Measurements from ENCODE around the gene C12orf57.

DNA sequence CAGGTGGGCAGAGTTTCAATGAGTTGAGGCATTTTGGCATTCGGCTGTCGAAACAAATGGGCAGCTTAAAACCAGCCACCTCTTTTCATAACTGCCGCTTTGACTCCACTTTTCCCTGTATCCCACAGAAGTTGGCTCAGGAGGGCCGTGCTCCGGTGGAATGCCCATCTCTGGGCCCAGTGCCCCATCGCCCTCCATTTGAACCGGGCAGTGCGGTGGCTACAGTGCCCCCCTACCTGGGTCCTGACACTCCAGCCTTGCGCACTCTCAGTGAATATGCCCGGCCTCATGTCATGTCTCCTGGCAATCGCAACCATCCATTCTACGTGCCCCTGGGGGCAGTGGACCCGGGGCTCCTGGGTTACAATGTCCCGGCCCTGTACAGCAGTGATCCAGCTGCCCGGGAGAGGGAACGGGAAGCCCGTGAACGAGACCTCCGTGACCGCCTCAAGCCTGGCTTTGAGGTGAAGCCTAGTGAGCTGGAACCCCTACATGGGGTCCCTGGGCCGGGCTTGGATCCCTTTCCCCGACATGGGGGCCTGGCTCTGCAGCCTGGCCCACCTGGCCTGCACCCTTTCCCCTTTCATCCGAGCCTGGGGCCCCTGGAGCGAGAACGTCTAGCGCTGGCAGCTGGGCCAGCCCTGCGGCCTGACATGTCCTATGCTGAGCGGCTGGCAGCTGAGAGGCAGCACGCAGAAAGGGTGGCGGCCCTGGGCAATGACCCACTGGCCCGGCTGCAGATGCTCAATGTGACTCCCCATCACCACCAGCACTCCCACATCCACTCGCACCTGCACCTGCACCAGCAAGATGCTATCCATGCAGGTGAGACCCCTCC, 5.2 kb upstream of the C12orf57 start:
- TF ChIP-seq CTCF (conservative IDR thresholded peaks at IDR 0.05 in 1 of 2, IDR thresholded peaks at IDR 0.05 in 1 of 2; ENCODE audit: extremely low read depth in 1 of 2, insufficient read depth in 1 of 2, low read depth in 1 of 2, low read length in 2 of 2), result no peak
- no peak for TF ChIP-seq EZH2 (IDR thresholded peaks at IDR 0.05; ENCODE audit: borderline replicate concordance, low read length)

Measured in mammary epithelial cell (primary cell).